ENCODE data around the gene KCNQ1.

KCNQ1 gene

GRCh38 chr11:2739531-2740274 lies 294.9 kb downstream of the KCNQ1 start:
- H3K27ac ChIP-seq (ENCODE audit: low read depth, low read length) = no peak overlapping the region
- peaks cover 4% of the 10 kb centered on the region; the same call in 1 of the 2 replicates for H3K4me1 ChIP-seq (ENCODE audit: control insufficient read depth, insufficient read depth, low read length)
- no peaks in the 10 kb centered on the region for H3K9me3 ChIP-seq (ENCODE audit: control insufficient read depth, insufficient read depth, low read depth, low read length)
- peaks cover 17% of the 10 kb centered on the region for H3K27me3 ChIP-seq (ENCODE audit: control insufficient read depth, insufficient read depth, low read length)
- H3K4me3 ChIP-seq (ENCODE audit: low read depth, low read length) = no peak overlapping the region
- H3K36me3 ChIP-seq (ENCODE audit: control insufficient read depth, insufficient read depth, low read length) = no peaks in the 10 kb centered on the region
- no peak overlapping the region for H3K9ac ChIP-seq (ENCODE audit: low read length)

- H3K9ac ChIP-seq (ENCODE audit: low read length) = no peak overlapping the region
- H3K4me1 ChIP-seq (ENCODE audit: control insufficient read depth, insufficient read depth, low read length) = peaks cover 4% of the 10 kb centered on the region; the same call in 1 of the 2 replicates
- H3K36me3 ChIP-seq (ENCODE audit: control insufficient read depth, insufficient read depth, low read length) = no peaks in the 10 kb centered on the region
- H3K4me3 ChIP-seq (ENCODE audit: low read depth, low read length) = no peak overlapping the region
- H3K27me3 ChIP-seq (ENCODE audit: control insufficient read depth, insufficient read depth, low read length) = peaks cover 20% of the 10 kb centered on the region
- no peak overlapping the region for H3K27ac ChIP-seq (ENCODE audit: low read depth, low read length)
- H3K9me3 ChIP-seq (ENCODE audit: control insufficient read depth, insufficient read depth, low read depth, low read length) = no peaks in the 10 kb centered on the region
Measured at GRCh38 chr11:2740275-2740940, 295.6 kb downstream of the KCNQ1 start.

GRCh38 chr11:2741006-2741376 lies 296.2 kb downstream of the KCNQ1 start:
- no peaks in the 10 kb centered on the region for H3K9me3 ChIP-seq (ENCODE audit: control insufficient read depth, insufficient read depth, low read depth, low read length)
- peaks cover 21% of the 10 kb centered on the region for H3K27me3 ChIP-seq (ENCODE audit: control insufficient read depth, insufficient read depth, low read length)
- H3K27ac ChIP-seq (ENCODE audit: low read depth, low read length) = no peak overlapping the region
- no peak overlapping the region for H3K9ac ChIP-seq (ENCODE audit: low read length)
- peaks cover 4% of the 10 kb centered on the region; the same call in 1 of the 2 replicates for H3K4me1 ChIP-seq (ENCODE audit: control insufficient read depth, insufficient read depth, low read length)
- H3K4me3 ChIP-seq (ENCODE audit: low read depth, low read length) = no peak overlapping the region
- no peaks in the 10 kb centered on the region for H3K36me3 ChIP-seq (ENCODE audit: control insufficient read depth, insufficient read depth, low read length)

GRCh38 chr11:2741377-2742131 lies 296.7 kb downstream of the KCNQ1 start:
- Histone ChIP-seq H3K9ac (ENCODE audit: low read length) (no peak overlapping the region), H3K4me3 (ENCODE audit: low read depth, low read length) (no peak overlapping the region), H3K27ac (ENCODE audit: low read depth, low read length) (no peak overlapping the region)

GRCh38 chr11:2742201-2742600 lies 297.4 kb downstream of the KCNQ1 start:
- Histone ChIP-seq H3K36me3 (ENCODE audit: control insufficient read depth, insufficient read depth, low read length) (no peaks in the 10 kb centered on the region), H3K9ac (ENCODE audit: low read length) (no peak overlapping the region), H3K4me1 (ENCODE audit: control insufficient read depth, insufficient read depth, low read length) (peaks cover 4% of the 10 kb centered on the region; the same call in 1 of the 2 replicates), H3K4me3 (ENCODE audit: low read depth, low read length) (no peak overlapping the region), H3K9me3 (ENCODE audit: control insufficient read depth, insufficient read depth, low read depth, low read length) (no peaks in the 10 kb centered on the region), H3K27me3 (ENCODE audit: control insufficient read depth, insufficient read depth, low read length) (peaks cover 21% of the 10 kb centered on the region), H3K27ac (ENCODE audit: low read depth, low read length) (no peak overlapping the region)

More at GRCh38 chr11:2741377-2742131, 296.7 kb downstream of the KCNQ1 start:
- peaks cover 21% of the 10 kb centered on the region for H3K27me3 ChIP-seq (ENCODE audit: control insufficient read depth, insufficient read depth, low read length)
- peaks cover 4% of the 10 kb centered on the region; the same call in 1 of the 2 replicates for H3K4me1 ChIP-seq (ENCODE audit: control insufficient read depth, insufficient read depth, low read length)
- H3K9me3 ChIP-seq (ENCODE audit: control insufficient read depth, insufficient read depth, low read depth, low read length) = no peaks in the 10 kb centered on the region
- no peaks in the 10 kb centered on the region for H3K36me3 ChIP-seq (ENCODE audit: control insufficient read depth, insufficient read depth, low read length)

- no peak overlapping the region for H3K27ac ChIP-seq (ENCODE audit: low read depth, low read length)
- H3K9ac ChIP-seq (ENCODE audit: low read length) = no peak overlapping the region
- no peak overlapping the region for H3K4me3 ChIP-seq (ENCODE audit: low read depth, low read length)
- peaks cover under 1% of the 10 kb centered on the region; the same call in 1 of the 2 replicates for H3K4me1 ChIP-seq (ENCODE audit: control insufficient read depth, insufficient read depth, low read length)
- no peaks in the 10 kb centered on the region for H3K36me3 ChIP-seq (ENCODE audit: control insufficient read depth, insufficient read depth, low read length)
- H3K9me3 ChIP-seq (ENCODE audit: control insufficient read depth, insufficient read depth, low read depth, low read length) = no peaks in the 10 kb centered on the region
- H3K27me3 ChIP-seq (ENCODE audit: control insufficient read depth, insufficient read depth, low read length) = peaks cover 27% of the 10 kb centered on the region
Measured at GRCh38 chr11:2742611-2743426, 298.0 kb downstream of the KCNQ1 start.

GRCh38 chr11:2743427-2744110 lies 298.8 kb downstream of the KCNQ1 start:
- no peaks in the 10 kb centered on the region for H3K9me3 ChIP-seq (ENCODE audit: control insufficient read depth, insufficient read depth, low read depth, low read length)
- H3K27me3 ChIP-seq (ENCODE audit: control insufficient read depth, insufficient read depth, low read length) = peaks cover 28% of the 10 kb centered on the region
- no peaks in the 10 kb centered on the region for H3K36me3 ChIP-seq (ENCODE audit: control insufficient read depth, insufficient read depth, low read length)
- no peak overlapping the region for H3K9ac ChIP-seq (ENCODE audit: low read length)
- H3K4me1 ChIP-seq (ENCODE audit: control insufficient read depth, insufficient read depth, low read length) = no peaks in the 10 kb centered on the region
- no peak overlapping the region for H3K4me3 ChIP-seq (ENCODE audit: low read depth, low read length)
- H3K27ac ChIP-seq (ENCODE audit: low read depth, low read length) = no peak overlapping the region

- Histone ChIP-seq H3K9ac (ENCODE audit: low read length) (no peak overlapping the region), H3K36me3 (ENCODE audit: control insufficient read depth, insufficient read depth, low read length) (no peaks in the 10 kb centered on the region), H3K4me3 (ENCODE audit: low read depth, low read length) (no peak overlapping the region), H3K9me3 (ENCODE audit: control insufficient read depth, insufficient read depth, low read depth, low read length) (no peaks in the 10 kb centered on the region), H3K27me3 (ENCODE audit: control insufficient read depth, insufficient read depth, low read length) (peaks cover 28% of the 10 kb centered on the region), H3K4me1 (ENCODE audit: control insufficient read depth, insufficient read depth, low read length) (no peaks in the 10 kb centered on the region), H3K27ac (ENCODE audit: low read depth, low read length) (no peak overlapping the region)
Measured at GRCh38 chr11:2744166-2744565, 299.4 kb downstream of the KCNQ1 start.

GRCh38 chr11:2745511-2745910 lies 300.7 kb downstream of the KCNQ1 start:
- Histone ChIP-seq H3K27ac (ENCODE audit: low read depth, low read length) (no peak overlapping the region), H3K9me3 (ENCODE audit: control insufficient read depth, insufficient read depth, low read depth, low read length) (no peaks in the 10 kb centered on the region), H3K27me3 (ENCODE audit: control insufficient read depth, insufficient read depth, low read length) (peaks cover 34% of the 10 kb centered on the region), H3K9ac (ENCODE audit: low read length) (no peak overlapping the region), H3K4me1 (ENCODE audit: control insufficient read depth, insufficient read depth, low read length) (no peaks in the 10 kb centered on the region), H3K4me3 (ENCODE audit: low read depth, low read length) (no peak overlapping the region), H3K36me3 (ENCODE audit: control insufficient read depth, insufficient read depth, low read length) (no peaks in the 10 kb centered on the region)
